Thyroid gland (tissue), 4 donors: ENCODE results near the gene ATP2A3. TPM values are rescaled to one million over a fixed set of nuclear protein-coding genes. Genes with fewer than 3 reads are reported as not detected.
A peak's percentile ranks its signal among the peaks of the same experiment; 100 is the strongest.

Experiments
- DNase-seq, 2 donors: peaks; one replicate each; pipeline ENCODE4 v3.0.0-alpha.2; 2019
- H3K27ac ChIP-seq, 3 donors: fragments of 200-600 bp; sonication (generic); 1 replicate in 2 of 3; 2 replicates in 1 of 3; pipeline ENCODE4 v1.5.1; 2016 to 2019; ENCODE audit warnings: mild to moderate bottlenecking in 1 of 3, moderate library complexity in 1 of 3
- H3K27me3 ChIP-seq: fragments of 200-600 bp; sonication (generic); one replicate; pipeline ENCODE4 v1.5.1; 2019
- H3K36me3 ChIP-seq, 2 donors: fragments of 200-600 bp; sonication (generic); one replicate each; pipeline ENCODE4 v1.5.1; 2016 to 2019
- H3K4me1 ChIP-seq, 2 donors: fragments of 200-600 bp; sonication (generic); one replicate each; pipeline ENCODE4 v1.5.1; 2017 to 2019
- H3K4me3 ChIP-seq, 3 donors: fragments of 200-600 bp; sonication (generic); replicated peaks in 1 of 3; 1 replicate in 2 of 3; 2 replicates in 1 of 3; pipeline ENCODE4 v1.5.1; 2016; ENCODE audit warnings: mild to moderate bottlenecking in 1 of 3
- H3K9me3 ChIP-seq: fragments of 200-600 bp; sonication (generic); one replicate; pipeline ENCODE4 v1.5.1; 2017
- CTCF ChIP-seq, 6 experiments: fragments of 200-600 bp in 3 of 6; fragments of 450-650 bp in 3 of 6; sonication (generic) in 3 of 6; IDR thresholded peaks; one replicate each; pipeline ENCODE4 v1.5.1; 2016 to 2019; ENCODE audit warnings: antibody characterized with exemption in 6 of 6, mild to moderate bottlenecking in 2 of 6, inconsistent platforms in 1 of 6, moderate library complexity in 1 of 6
- POLR2A ChIP-seq, 2 donors: fragments of 450-650 bp; IDR thresholded peaks; one replicate each; pipeline ENCODE4 v1.6.1; 2017; ENCODE audit warnings: antibody characterized with exemption in 2 of 2, mild to moderate bottlenecking in 2 of 2, moderate library complexity in 1 of 2
- WGBS, 2 donors: methylation state at CpG; one replicate each; pipeline ENCODE4 v1.1.5; 2017; 5-methylcytosine and 5-hydroxymethylcytosine counted together
- intact Hi-C: fragments of 100-400 bp; cut with DNase I; formaldehyde crosslinking; loops from one replicate; pipeline ENCODE4 v1.15.1; 2023
- total RNA-seq, 4 donors: library from RNA; depleted of rRNA; stranded (reverse); fragments of >200 nt; gene quantifications; one replicate each; pipeline ENCODE4 v1.2.3, GENCODE V29; 2016

ATP2A3 gene
- total RNA-seq, 4 donors from 2014 or later, result 6.9 to 18.6 (median 9.1) TPM

- no peak for TF ChIP-seq CTCF (IDR thresholded peaks at IDR 0.05)
- TF ChIP-seq POLR2A (IDR thresholded peaks at IDR 0.05), result no peak
- intact Hi-C loops, result no loop called here
- H3K27me3 ChIP-seq, result no peaks in the 10 kb centered on the region
- H3K9me3 ChIP-seq, result no peaks in the 10 kb centered on the region
- no peaks in the 10 kb centered on the region for H3K36me3 ChIP-seq
- 46 to 53% methylated on average over 15 to 16 of the region's 22 CpGs for WGBS, 2 donors
- peak; percentile 91 to 92 for DNase-seq
- no peak overlapping the region for H3K4me3 ChIP-seq
- peaks cover 48 to 77% of the 10 kb centered on the region in 2 donors for H3K4me1 ChIP-seq
- H3K27ac ChIP-seq, result peak overlapping the region; percentile 30 to 78 (median 70)
Observed at GRCh38 chr17:3890082-3890877, 74.0 kb downstream of the ATP2A3 start.

GRCh38 chr17:3889325-3890012 lies 74.8 kb downstream of the ATP2A3 start:
- intact Hi-C loops, result no loop called here
- Histone ChIP-seq H3K9me3 (no peaks in the 10 kb centered on the region), H3K36me3 (peaks cover 0 to 3% of the 10 kb centered on the region in 2 donors), H3K27ac (peak overlapping the region; percentile 30 to 78 (median 51)), H3K27me3 (no peaks in the 10 kb centered on the region), H3K4me3 (no peak overlapping the region), H3K4me1 (peaks cover 40 to 71% of the 10 kb centered on the region in 2 donors)
- TF ChIP-seq POLR2A (IDR thresholded peaks at IDR 0.05) (no peak), CTCF (IDR thresholded peaks at IDR 0.05) (no peak)
- WGBS, 2 donors, result 67 to 87% methylated on average over 11 to 13 of the region's 17 CpGs
- DNase-seq, result no peak

DNA sequence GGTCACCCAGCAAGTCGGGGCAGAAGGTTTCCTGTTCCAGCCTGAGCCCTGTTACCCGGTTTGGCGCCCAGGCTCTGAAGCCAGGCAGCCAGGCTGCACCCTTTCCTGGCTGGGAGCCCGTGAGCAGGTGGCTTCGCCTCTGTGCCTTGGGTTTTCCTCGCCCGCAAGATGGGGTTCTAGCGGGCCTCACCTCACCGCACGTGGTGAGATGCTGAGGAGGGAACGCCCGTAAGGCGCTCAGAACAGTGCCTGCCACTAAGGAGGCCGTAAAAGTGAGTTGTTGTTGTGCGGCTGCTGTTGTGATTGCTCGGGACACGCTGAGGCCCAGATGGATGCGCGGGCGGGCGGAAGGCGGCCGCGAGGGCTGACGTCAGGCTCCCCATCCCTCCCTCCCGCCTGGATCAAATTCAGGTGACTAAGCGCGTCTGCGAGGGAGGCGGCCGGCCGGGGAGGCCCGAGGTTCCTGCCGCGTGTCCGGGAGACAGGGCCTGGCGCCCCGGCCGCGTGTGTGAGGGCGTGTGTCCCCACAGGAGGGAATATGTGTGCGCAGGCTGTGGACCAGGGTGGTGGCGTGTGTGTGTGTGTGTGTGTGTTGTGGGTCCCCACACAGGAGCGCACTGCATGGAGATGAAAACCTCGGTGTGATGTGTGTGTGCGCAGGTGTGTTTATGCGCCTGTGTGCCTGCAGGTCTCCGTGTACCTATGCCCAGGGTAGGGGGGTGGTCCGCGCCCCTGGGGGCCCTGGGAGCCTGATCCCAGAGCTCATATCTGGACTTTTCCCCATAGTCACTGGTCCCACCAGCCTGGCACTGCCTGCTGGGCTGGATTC lies 75.7 kb downstream of the ATP2A3 start:
- DNase-seq, result peak; percentile 34 to 38
- Histone ChIP-seq H3K4me3 (no peak overlapping the region), H3K27ac (peak overlapping the region; percentile 62 to 79 (median 78)), H3K27me3 (no peaks in the 10 kb centered on the region), H3K4me1 (peaks cover 31 to 62% of the 10 kb centered on the region in 2 donors), H3K36me3 (peaks cover 0 to 7% of the 10 kb centered on the region in 2 donors), H3K9me3 (no peaks in the 10 kb centered on the region)
- TF ChIP-seq POLR2A (IDR thresholded peaks at IDR 0.05) (no peak), CTCF (IDR thresholded peaks at IDR 0.05) (no peak)
- intact Hi-C loops, result no loop called here
- 76 to 81% methylated on average over 27 to 38 of the region's 50 CpGs for WGBS, 2 donors

- no peak for DNase-seq
- Histone ChIP-seq H3K27me3 (no peaks in the 10 kb centered on the region), H3K4me1 (peaks cover 27 to 59% of the 10 kb centered on the region in 2 donors), H3K27ac (peak overlapping the region; percentile 62 to 79 (median 78)), H3K4me3 (no peak overlapping the region), H3K9me3 (no peaks in the 10 kb centered on the region), H3K36me3 (peaks cover 0 to 7% of the 10 kb centered on the region in 2 donors)
- intact Hi-C loops, result no loop called here
- no peak for TF ChIP-seq CTCF (IDR thresholded peaks at IDR 0.05)
- TF ChIP-seq POLR2A (IDR thresholded peaks at IDR 0.05), result no peak
- WGBS, 2 donors, result 70 to 77% methylated on average over 9 of the region's 9 CpGs
Observed at GRCh38 chr17:3887804-3888203, 76.4 kb downstream of the ATP2A3 start.
